HG03469 (cell line): ENCODE measurements around the gene RASA4.
"Not testable (repeated sequence)": the region's sequence is repeated elsewhere in the genome, so short reads cannot be mapped to it uniquely, and the experiment has no call there.

Experiments used
- ATAC-seq: cut with Tn5 transposase; IDR thresholded peaks from one replicate; pipeline ENCODE4 v1.9.1; 2021; ENCODE audit warnings: mild to moderate bottlenecking, moderate library complexity, moderate number of reproducible peaks; ENCODE audit not compliant: unreplicated experiment

RASA4 gene

GRCh38 chr7:102616507-102617125 lies at the start of gene RASA4:
TSS of gene RASA4 (minus strand) at chr7:102616756. CDS start at chr7:102616689, 67 bp downstream.
- ATAC-seq, result peak; percentile 44

DNA sequence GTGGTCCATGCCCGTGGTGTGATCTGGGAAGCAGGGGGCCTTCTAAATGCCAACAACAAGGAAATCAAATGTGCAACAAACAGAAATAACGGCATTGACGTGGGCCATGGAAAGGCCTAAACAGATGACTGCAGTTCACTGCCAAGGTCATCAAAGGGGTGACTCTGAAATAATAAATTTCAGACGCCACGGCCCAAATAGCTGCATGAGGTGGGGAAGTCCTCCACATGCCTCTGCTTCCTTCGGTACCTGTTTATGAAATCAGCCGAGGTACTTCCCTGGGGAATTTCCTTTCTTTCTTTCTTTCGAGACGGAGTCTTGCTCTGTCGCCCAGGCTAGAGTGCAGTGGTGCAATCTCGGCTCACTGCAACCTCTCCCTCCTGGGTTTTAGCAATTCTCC lies 48.2 kb upstream of the RASA4 start:
- not testable (repeated sequence) for ATAC-seq

DNA sequence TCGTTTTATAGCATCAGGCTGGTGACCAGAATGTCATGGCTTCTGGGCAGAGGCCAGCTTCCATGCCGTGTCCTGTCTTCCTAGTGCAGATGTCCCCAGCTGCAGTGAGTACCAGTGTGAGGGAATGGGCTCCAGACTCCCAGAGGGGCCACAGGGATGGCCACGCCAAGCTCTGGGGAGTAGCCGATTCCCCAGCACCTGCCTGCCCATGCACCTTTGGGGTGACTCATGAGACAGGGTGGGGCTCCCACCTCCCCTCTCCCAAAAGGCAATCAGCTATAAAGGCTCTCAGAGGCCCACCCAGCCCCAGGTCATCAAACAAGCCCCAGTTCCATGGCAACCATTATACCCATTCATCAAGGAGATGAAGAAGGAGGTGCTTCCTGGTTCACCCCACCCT lies 33.4 kb upstream of the RASA4 start, which contains the start of gene SPDYE2B:
TSS of gene SPDYE2B (plus strand) at position 396 of the 400 bp plus-strand sequence. CDS start 2,030 bp downstream, outside the sequence.
- not testable (repeated sequence) for ATAC-seq

DNA sequence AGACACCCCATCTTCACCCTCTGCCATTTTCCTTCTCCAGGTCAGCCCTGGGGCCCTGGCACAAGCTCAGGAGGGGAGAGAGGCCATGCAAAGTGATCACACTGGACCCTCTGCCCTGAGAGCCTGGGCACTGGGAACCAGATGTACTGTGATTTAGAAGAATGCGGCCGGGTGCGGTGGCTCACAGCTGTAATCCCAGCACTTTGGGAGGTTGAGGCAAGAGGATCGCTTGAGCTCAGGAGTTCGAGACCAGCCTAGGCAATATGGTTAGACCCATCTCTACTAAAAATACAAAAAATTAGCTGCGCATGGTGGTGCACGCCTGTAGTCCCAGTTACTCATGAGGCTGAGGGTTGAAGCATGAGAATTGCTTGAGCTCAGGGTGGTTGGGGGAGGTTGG lies 31.3 kb upstream of the RASA4 start:
- ATAC-seq, result not testable (repeated sequence)

GRCh38 chr7:102643404-102643803 lies 26.8 kb upstream of the RASA4 start:
- not testable (repeated sequence) for ATAC-seq

- not testable (repeated sequence) for ATAC-seq
Measured at GRCh38 chr7:102642691-102643090, 26.1 kb upstream of the RASA4 start, which contains the start of gene UPK3BL1. TSS of gene UPK3BL1 (minus strand) at chr7:102642791. CDS start at chr7:102642741, 50 bp downstream.

DNA sequence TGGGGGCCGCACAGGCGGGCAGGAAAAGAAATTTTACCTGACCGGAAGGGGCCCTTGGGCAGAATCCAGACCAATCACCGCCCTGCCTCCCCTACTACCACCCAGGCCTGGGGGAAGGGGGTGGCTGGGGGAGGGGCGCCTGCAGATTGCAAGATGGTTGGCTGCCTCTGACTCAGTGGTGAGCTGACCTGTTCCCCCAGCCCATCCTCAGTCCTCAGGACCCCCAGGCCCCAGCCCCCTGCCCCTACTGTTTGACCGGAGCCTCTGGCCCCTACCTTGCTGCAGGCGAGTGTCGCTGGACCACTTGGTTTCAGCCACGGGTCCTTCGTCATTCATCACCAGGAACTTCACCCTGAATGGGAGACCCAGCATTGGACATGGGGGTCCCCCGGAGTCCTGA lies 22.3 kb upstream of the RASA4 start:
- ATAC-seq, result not testable (repeated sequence)

- not testable (repeated sequence) for ATAC-seq
Measured at GRCh38 chr7:102636956-102637355, 20.4 kb upstream of the RASA4 start.

GRCh38 chr7:102635354-102635753 lies 18.8 kb upstream of the RASA4 start:
- not testable (repeated sequence) for ATAC-seq

DNA sequence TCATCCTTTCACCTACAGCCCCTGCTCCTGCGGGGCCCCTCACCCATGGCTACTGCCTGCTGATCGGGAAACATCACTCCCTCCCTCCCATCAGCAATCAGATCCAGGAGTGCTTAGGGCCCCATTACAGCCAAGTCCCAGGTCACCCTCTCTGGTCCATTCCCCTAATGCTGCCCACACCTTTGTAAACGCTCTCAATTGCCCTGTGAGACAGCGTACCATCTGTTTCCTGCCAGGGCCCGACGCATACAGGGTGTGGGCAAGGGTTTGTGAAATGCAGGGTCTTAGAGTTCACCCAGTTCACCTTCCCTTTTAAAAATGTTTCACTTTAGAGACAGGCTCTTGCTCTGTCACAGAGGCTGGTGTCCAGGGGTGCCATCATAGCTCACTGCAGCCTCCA lies 17.7 kb upstream of the RASA4 start:
- not testable (repeated sequence) for ATAC-seq

DNA sequence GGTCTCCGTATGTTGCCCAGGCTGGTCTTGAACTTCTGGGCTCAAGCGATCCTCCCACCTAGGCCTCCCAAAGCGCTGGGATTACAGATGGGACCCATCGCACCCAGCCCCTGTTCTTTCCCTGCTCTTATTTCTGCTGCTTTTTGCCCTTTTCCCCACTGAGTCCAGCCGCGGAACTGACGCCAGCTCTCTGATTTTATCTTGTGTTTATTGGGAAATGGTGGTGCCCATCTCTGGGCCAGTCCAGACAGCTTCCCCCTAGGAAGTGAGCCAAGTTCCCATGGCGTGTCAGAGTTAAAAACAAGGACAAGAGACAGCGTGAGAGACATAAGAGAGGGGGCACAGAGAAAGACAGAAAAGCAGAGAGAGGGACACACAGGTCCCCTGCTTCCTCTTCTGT lies 14.1 kb upstream of the RASA4 start:
- ATAC-seq, result not testable (repeated sequence)

DNA sequence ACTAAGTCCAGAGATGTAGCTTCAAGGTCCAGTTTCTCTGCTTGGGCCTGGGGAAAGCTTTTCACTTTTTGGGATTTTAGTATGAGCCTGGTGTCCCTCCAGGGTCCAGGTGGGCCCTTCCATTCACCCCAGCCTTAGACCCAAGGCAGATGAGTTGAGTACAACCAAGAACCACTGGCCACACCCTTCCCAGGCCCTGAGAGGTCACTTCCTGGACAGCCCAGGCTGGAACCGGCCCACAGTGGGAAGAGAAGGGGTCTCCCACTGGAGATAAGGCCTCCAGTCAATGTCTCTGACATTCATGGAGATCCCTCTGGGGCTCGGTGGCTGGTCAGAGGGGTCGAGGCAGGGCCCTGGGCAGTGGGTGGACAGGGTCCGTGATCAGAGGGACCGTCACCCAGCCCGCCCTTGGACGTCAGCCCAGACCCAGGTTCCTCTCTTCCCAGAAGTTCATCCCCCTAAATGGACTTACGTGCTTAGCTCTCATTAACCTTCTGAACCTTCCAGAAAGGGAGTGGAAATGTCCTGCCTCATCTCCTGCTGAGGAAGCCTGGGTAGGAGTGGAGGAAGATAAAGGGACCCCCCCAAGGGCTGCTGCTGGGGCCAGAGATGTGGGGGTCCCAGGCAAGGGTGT lies 10.8 kb upstream of the RASA4 start:
- not testable (repeated sequence) for ATAC-seq

GRCh38 chr7:102618122-102618521 lies 1.6 kb upstream of the RASA4 start:
- ATAC-seq, result not testable (repeated sequence)

GRCh38 chr7:102615930-102616329 lies 626 bp downstream of the RASA4 start:
- not testable (repeated sequence) for ATAC-seq

DNA sequence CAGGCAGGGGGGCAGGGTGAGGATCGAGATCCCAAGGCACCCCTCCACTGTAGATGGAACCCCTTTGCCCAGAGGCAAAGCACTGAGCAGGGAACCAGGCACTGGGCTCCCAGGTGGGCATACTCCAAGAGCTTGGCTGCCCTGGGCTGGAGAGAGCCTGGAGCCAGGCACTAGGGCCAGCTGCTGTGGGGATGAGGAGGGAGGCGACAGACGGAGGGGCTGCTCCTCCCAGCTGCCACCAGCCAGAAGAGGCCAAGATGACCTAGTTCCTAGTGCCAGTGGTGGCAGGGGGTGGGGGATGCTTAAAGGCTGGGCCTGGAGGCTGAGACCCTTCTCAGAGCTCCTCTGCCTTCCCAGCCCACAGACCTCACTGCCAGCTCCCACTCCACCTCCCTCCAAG lies 1.7 kb downstream of the RASA4 start:
- not testable (repeated sequence) for ATAC-seq

- ATAC-seq, result peak; percentile 10
Measured at GRCh38 chr7:102614346-102614697, 2.2 kb downstream of the RASA4 start.

GRCh38 chr7:102613575-102614345 lies 2.8 kb downstream of the RASA4 start:
- ATAC-seq, result peak; percentile 56

DNA sequence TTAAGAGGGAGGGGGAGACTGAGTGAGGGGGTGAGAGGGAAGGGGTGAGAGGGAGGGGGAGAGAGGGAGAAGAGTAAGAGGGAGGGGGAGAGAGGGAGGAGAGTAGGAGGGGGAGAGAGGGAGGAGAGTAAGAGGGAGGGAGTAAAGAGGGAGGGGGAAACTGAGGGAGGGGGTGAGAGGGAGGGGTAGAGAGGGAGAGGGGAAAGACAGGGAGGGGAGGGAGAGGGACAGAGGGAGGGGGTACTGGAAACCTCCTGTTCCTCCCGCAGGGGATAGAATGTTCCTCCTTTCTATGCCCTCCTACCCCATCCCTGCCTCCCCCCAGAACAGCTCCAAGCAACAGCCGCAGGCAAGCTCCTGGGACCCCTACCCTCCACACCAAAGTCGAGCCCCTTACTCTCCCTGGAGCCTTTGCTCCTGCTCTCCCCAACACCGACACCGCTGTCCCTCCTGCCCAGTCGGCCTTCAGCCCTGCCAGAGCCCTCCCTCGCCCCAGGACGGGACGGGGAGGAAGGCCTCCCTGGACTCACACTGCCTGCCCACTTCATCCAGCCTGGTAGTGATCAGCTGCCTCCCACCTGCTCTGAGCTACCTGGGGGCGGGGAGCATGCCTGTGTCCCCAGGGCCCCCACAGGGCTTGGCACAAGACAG lies 4.8 kb downstream of the RASA4 start:
- ATAC-seq, result not testable (repeated sequence)

DNA sequence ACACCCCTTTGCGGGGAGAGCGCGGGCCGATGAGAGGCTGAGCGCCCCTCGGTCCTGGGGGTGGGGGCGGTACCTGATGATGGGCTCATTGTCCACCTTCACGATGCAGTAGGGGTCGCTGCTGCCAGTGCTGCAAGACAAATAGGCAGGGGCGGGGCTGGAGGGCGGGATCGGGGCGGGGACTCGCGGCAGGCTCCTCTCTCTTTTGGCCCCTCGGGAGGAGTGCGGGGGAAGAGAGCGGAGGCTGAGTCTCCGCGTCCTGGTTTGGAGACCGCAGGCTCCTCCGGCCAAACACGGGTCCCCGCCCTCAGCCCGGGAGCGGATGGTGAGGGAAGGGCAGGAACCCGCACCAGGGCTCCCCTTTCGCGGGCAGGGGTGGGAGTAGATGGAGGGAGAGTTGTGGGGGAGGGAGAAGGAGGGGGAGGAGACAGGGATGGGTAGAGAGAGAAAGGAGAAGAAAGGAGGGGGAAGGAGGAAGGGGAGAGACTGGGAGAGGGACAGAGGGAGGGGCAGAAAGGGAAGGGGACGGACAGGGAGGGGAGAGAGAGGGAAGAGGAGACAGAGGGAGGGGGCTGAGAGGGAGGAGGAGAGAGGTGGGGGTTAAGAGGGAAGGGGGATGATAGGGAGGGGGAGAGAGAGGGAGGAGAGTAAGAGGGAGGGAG lies 5.4 kb downstream of the RASA4 start:
- ATAC-seq, result not testable (repeated sequence)

DNA sequence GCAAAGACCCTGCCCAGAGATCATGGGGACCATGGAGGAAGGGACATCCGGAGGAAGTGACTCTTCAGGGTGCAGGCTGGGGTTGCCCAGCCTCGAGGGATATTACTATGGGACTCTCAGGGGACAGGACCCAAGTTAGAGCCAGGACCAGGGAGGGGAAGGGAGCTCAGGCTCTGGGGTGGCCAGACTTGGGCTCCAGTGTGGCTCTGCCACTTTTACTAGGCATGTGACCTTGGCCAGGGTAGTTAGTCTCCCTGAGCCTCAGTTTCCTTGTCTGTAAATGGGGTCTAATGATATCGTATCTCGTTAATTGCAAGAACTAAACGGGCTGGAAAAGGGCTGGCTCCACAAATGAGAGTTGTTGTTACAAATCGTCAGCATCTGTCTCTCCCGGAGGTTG lies 6.1 kb downstream of the RASA4 start:
- ATAC-seq, result not testable (repeated sequence)
